Stimulated activated CD8-positive, alpha-beta memory T cell treated with anti-CD3 and anti-CD28 coated beads, Interleukin-15, amount 100 ng/mL, for 48 hours (primary cell): Measurements from ENCODE around the gene FAS.

Experiments
- DNase-seq, 2 donors: peaks; one replicate each; pipeline ENCODE4 v3.0.0-alpha.2; 2020; ENCODE audit warnings: low read depth in 2 of 2

The FAS gene

DNA sequence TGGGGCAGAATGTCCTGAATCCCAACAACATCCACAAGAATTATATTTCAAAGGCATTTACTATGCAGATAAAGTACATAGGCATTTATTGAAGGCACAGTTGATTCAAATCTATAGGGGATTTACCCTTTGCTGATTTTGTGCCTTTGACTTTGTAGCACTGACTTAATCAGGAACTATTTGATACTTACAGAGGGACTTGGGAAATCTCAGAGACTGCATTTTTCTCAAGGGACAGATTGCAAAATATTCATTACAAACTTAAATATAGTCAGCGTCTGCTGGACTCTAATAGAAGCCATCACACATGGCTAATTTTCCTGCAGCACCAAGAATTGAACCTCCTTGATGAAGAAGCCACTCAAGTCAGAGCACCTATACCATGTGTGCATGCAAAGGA, 44.9 kb downstream of the FAS start:
- DNase-seq: no peak

DNA sequence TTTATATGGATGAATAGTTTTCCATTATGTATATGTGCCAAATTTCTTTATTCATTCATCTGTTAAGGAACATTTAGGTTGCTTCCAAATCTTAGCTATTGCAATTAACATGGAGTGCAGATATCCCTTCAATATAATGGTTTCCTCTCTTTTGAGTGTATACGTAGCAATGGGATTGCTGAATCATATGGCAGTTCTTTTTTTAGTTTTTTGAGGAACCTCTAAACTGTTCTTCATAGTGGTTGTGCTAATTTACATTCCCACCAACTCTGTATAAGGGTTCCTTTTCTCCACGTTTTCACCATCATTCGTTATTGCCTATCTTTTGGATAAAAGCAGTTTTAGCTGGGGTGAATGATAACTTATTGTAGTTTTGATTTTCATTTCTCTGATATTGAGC, 46.5 kb downstream of the FAS start:
- no peak for DNase-seq

DNA sequence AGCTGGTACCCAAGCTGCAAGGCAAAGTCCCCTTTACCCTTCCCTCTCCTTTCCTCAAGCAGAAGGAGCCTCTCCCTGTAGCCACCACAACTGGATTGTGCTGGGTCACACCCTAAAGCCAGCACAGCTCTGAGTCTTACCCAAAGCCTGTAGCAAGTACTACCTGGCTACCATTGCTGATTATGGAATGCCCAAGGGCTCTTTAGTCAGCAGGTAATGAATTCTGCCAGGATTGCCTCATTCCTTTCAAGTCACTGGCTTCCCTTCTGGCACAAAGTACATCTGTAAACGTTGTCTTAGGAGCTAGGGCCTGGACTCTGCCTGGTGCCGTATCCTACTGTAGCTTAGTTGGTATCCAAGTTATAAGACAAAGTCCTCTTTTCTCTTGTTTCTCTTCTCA, 52.0 kb downstream of the FAS start:
- DNase-seq: no peak

DNA sequence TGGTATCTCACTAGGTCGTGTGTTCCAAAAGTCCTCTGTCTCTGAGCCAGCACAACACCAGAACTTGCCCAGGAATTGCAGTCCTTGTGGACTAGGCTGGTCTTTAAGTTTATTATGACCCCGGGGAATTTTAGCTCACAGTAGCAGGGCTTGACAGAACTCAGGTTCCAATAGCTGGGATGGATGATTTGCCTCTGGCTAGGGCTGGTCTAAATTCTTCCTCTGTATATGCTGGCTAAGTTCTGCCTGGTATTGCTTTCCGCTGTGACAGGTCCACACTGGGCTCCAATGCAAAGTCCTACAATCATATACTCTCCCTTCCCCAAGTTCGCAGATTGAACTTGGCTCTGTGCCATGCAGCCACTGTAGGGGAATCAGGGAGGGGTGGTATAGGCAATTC, 52.5 kb downstream of the FAS start:
- DNase-seq: no peak

DNA sequence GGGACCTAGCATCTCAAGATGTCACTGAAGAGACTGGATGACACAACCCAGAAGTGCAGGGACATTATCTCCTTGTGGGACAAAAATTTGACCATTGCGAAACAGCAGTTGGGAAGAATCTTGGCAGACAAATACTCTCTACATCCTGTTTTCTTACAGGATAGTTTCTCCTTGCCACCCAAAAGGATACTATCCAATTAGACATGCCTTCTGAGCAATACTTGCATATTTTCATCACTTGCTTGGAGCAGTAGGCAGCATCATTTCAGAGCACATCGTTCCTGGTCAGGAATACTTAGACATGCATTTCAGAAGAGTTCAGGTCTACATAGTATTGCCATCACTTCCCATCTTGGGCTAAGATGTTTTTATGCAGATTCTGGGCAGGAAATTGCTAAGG, 56.8 kb downstream of the FAS start:
- no peak for DNase-seq

DNA sequence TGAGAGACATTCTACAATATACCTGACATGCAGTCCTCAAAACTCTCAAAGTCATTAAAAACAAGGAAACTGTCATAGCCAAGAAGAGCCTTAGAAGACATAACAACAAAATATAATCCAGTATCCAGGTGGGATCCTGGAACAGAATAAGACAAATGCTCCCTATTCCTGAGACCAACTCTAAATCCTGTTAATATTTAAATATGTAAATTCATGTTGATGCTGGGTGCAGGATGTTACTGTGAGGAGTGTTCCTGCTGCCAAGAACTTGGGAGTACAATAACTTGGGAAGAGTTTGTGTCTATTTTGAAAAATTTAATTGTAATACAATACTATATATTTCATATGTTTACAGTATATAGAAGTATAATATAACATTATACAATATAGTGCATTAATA, 61.0 kb downstream of the FAS start:
- no peak for DNase-seq

DNA sequence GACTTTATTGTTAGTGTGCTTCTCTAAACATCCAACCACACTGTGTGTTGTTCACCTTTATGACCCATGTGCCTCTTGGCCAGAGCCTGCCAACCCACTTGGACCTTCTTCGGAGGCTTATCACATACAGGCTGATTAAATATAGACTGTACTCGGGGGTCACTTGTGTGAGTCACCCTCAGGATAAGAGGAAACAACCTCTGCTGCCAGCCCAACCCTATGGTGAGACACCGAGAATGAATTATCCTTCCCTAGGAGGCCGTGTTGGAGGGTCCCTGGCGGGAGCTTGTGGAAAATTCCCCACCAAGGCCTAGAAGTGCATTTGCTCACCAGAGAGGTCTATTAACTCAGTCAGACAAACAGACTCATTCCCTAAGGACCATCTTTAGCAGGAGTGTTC, 63.0 kb downstream of the FAS start:
- no peak for DNase-seq

DNA sequence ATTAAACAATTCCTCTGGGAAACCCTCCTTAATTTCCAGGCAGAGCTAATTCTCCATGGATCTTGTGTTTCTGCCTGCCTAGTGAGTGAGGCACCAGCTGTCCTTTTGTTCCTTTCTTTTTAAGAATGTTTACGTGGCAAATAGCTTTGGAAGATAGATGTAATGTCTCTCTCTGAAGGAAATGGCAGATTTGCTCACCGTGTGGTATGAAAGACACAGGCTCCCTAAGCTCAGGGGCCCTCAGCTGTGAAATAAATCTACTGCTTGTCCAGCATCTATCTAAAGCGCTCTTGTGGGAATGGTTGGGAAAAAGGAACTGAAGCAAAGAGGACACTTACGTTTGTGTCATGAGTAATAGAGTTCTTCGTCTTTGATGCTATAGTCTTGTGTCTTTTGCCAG, 64.6 kb downstream of the FAS start:
- no peak for DNase-seq

DNA sequence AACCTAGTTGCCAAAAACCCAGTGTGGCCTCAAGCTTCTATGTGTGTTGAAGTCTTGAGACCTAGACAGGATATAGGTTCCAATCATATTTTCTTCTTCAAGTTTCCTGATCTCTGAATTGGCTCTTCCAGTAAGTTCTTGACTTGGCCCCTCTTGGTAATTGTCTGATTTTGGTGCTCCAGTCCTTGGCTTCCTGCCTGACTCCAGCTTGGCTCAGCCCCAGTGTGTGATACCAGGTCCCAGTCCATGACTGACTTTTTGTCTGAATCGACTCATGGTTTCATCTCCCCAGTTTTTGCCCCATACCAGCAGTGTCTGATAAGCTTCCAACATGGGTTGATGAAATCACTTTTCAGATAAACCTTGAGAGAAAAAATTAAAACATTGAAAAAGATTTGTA, 72.3 kb downstream of the FAS start:
- DNase-seq: no peak

DNA sequence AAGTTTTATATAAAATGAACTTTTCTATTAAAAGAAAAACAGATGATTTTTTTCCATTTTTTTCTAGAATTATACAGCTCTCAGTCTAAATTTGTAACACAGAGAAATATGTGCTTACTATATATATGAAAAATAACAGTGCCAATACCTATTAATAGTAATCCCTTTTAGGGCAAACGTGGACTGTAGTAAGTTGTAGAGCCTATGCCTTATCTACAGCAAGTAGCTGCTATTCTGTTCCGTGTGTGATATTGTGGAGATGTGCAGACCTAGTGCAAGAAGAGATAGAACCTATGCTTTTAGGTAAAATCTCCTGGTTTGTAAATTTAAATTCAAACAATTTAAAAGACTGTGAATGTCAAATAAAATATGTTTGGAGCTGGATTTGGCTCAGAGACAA, 72.9 kb downstream of the FAS start:
- no peak for DNase-seq

DNA sequence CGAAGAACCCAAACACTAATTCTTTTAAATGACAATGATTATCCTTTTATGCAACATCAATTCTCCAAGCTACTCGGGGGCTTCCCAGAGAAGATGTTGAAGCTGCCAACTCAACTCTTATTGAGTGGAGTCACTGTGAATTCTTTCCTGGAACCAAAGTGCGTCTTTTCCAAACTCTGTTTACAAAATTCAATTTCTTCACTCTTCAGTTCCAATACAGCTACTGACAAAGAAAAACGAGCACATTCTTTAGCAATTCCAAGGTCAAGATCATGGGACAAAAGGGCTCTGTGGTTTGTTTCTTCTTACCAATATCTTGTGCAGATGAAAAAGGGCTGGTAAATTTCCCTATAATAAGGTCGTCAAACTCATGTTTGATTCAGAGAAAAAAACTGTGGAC, 74.2 kb downstream of the FAS start:
- no peak for DNase-seq
